Endothelial cell of umbilical vein (primary cell): ENCODE data around the gene CPB1.

ENCODE experiments used
- CTCF ChIP-seq, 2 donors: IDR thresholded peaks; 1 replicate in 1 of 2; 2 replicates in 1 of 2; pipeline ENCODE4 v1.5.1; 2011; ENCODE audit warnings: low read length in 2 of 2, mild to moderate bottlenecking in 2 of 2, moderate library complexity in 2 of 2, control low read depth in 1 of 2, inconsistent platforms in 1 of 2, low read depth in 1 of 2; ENCODE audit not compliant: insufficient read depth in 1 of 2; ENCODE audit errors: extremely low read depth in 1 of 2
- EZH2 ChIP-seq: IDR thresholded peaks from 2 replicates; pipeline ENCODE4 v1.6.1; 2012; ENCODE audit warnings: borderline replicate concordance, low read depth, mild to moderate bottlenecking, moderate library complexity, low read length, inconsistent platforms; ENCODE audit not compliant: severe bottlenecking
- FOS ChIP-seq: IDR thresholded peaks from 2 replicates; pipeline ENCODE4 v1.6.1; 2011; ENCODE audit warnings: mild to moderate bottlenecking, low read length, moderate library complexity, borderline replicate concordance; ENCODE audit not compliant: insufficient read depth
- GATA2 ChIP-seq: IDR thresholded peaks from 2 replicates; pipeline ENCODE4 v1.7.0; 2011; ENCODE audit warnings: low read depth, mild to moderate bottlenecking, moderate library complexity, mixed read lengths, low read length; ENCODE audit not compliant: insufficient read length, insufficient read depth
- MYC ChIP-seq: IDR thresholded peaks from one replicate; pipeline ENCODE4 v1.6.1; 2011; ENCODE audit warnings: mild to moderate bottlenecking, low read depth, low read length
- POLR2A ChIP-seq: IDR thresholded peaks from 2 replicates; pipeline ENCODE4 v1.6.1; 2012; ENCODE audit warnings: low read depth, mild to moderate bottlenecking, control low read depth, low read length
- POLR2AphosphoS5 ChIP-seq: IDR thresholded peaks from 2 replicates; pipeline ENCODE4 v1.6.1; 2012; ENCODE audit warnings: low read depth, mild to moderate bottlenecking, control low read depth, low read length, moderate library complexity; ENCODE audit not compliant: insufficient read depth
- TF ChIP-seq, protein P1 (sequence below): IDR thresholded peaks from 2 replicates; pipeline ENCODE4 v1.6.1; 2011; ENCODE audit not compliant: insufficient read depth, insufficient read length

- no peak for TF ChIP-seq CTCF (IDR thresholded peaks at IDR 0.05; ENCODE audit: extremely low read depth in 1 of 2, insufficient read depth in 1 of 2, low read depth in 1 of 2, low read length in 2 of 2)
- TF ChIP-seq, protein P1, sequence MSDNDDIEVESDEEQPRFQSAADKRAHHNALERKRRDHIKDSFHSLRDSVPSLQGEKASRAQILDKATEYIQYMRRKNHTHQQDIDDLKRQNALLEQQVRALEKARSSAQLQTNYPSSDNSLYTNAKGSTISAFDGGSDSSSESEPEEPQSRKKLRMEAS = no peak
- no peak for TF ChIP-seq POLR2A
- no peak for TF ChIP-seq POLR2AphosphoS5
- no peak for TF ChIP-seq GATA2
- no peak for TF ChIP-seq EZH2
- no peak for TF ChIP-seq MYC
- TF ChIP-seq FOS = no peak
Observed at GRCh38 chr3:148854061-148854460, 26.4 kb downstream of the CPB1 start.
